HepG2 (cell line): ENCODE data around the gene SQOR. TPM values are rescaled to one million over a fixed set of nuclear protein-coding genes. Genes with fewer than 3 reads are reported as not detected.
A peak's percentile ranks its signal among the peaks of the same experiment; 100 is the strongest.

Experiments
- ARNT ChIP-seq: fragments of 450-650 bp; IDR thresholded peaks from 2 replicates; pipeline ENCODE4 v1.6.1; 2017
- CREB1 ChIP-seq, 2 experiments: fragments of 450-650 bp in 1 of 2; IDR thresholded peaks; 2 replicates each; pipeline ENCODE4 v1.6.1; 2016 to 2017; ENCODE audit warnings: control low read depth in 1 of 2, mild to moderate bottlenecking in 1 of 2, missing compliant biosample characterization in 1 of 2, missing genetic modification characterization in 1 of 2
- DPF2 ChIP-seq: sonication (generic); formaldehyde crosslinking; IDR thresholded peaks from 2 replicates; pipeline ENCODE4 v1.4.0; 2020; ENCODE audit warnings: mild to moderate bottlenecking, low read depth, missing genetic modification reagents, borderline replicate concordance
- FOXO1 ChIP-seq: sonication (generic); formaldehyde crosslinking; IDR thresholded peaks from 2 replicates; pipeline ENCODE4 v1.4.0; 2020; ENCODE audit warnings: missing genetic modification reagents
- FOXP4 ChIP-seq: sonication (generic); formaldehyde crosslinking; IDR thresholded peaks from 2 replicates; pipeline ENCODE4 v1.4.0; 2020; ENCODE audit warnings: missing genetic modification reagents
- JUND ChIP-seq: sonication (generic); formaldehyde crosslinking; IDR thresholded peaks from 2 replicates; pipeline ENCODE4 v1.8.0; 2022; ENCODE audit warnings: mild to moderate bottlenecking, missing genetic modification reagents
- KDM1A ChIP-seq: IDR thresholded peaks from 2 replicates; pipeline ENCODE4 v1.6.1; 2016; ENCODE audit warnings: missing compliant biosample characterization
- MAX ChIP-seq: IDR thresholded peaks from 2 replicates; pipeline ENCODE4 v1.6.1; 2012; ENCODE audit warnings: inconsistent platforms
- MXD1 ChIP-seq: sonication (generic); formaldehyde crosslinking; IDR thresholded peaks from 2 replicates; pipeline ENCODE4 v1.4.0; 2020; ENCODE audit warnings: mild to moderate bottlenecking, missing genetic modification reagents
- NR0B2 ChIP-seq: sonication (generic); formaldehyde crosslinking; IDR thresholded peaks from 2 replicates; pipeline ENCODE4 v1.4.0; 2020; ENCODE audit warnings: mild to moderate bottlenecking, missing genetic modification reagents
- REXO4 ChIP-seq: sonication (generic); formaldehyde crosslinking; IDR thresholded peaks from 2 replicates; pipeline ENCODE4 v1.8.0; 2022; ENCODE audit warnings: missing genetic modification reagents, mild to moderate bottlenecking, borderline replicate concordance
- SNAPC5 ChIP-seq: sonication (generic); formaldehyde crosslinking; IDR thresholded peaks from 2 replicates; pipeline ENCODE4 v1.8.1; 2023; ENCODE audit warnings: mild to moderate bottlenecking, missing genetic modification reagents, borderline replicate concordance
- TFE3 ChIP-seq: IDR thresholded peaks from 2 replicates; pipeline ENCODE4 v1.6.1; 2016
- TMF1 ChIP-seq: sonication (generic); formaldehyde crosslinking; IDR thresholded peaks from 2 replicates; pipeline ENCODE4 v1.8.1; 2022; ENCODE audit warnings: low read depth, missing genetic modification reagents
- USF2 ChIP-seq, 2 experiments: sonication (generic) in 1 of 2; formaldehyde crosslinking in 1 of 2; IDR thresholded peaks; 2 replicates each; pipeline versions ENCODE4 v1.5.1 to v1.6.1; 2011 to 2020; ENCODE audit warnings: borderline replicate concordance in 1 of 2, low read depth in 1 of 2, low read length in 1 of 2, mild to moderate bottlenecking in 1 of 2, missing genetic modification reagents in 1 of 2, moderate library complexity in 1 of 2
- YY1 ChIP-seq: IDR thresholded peaks from 2 replicates; pipeline ENCODE4 v1.6.1; 2011; ENCODE audit warnings: low read length, low read depth, moderate library complexity, mild to moderate bottlenecking; ENCODE audit not compliant: insufficient read depth, insufficient replicate concordance
- ZBTB14 ChIP-seq: sonication (generic); formaldehyde crosslinking; IDR thresholded peaks from 2 replicates; pipeline ENCODE4 v1.4.0; 2020; ENCODE audit warnings: missing genetic modification reagents
- ZNF24 ChIP-seq: fragments of 450-650 bp; IDR thresholded peaks from 2 replicates; pipeline ENCODE4 v1.6.1; 2017; ENCODE audit warnings: antibody characterized with exemption, mild to moderate bottlenecking
- ZNF326 ChIP-seq: sonication (generic); formaldehyde crosslinking; IDR thresholded peaks from 2 replicates; pipeline ENCODE4 v1.4.0; 2020; ENCODE audit warnings: missing genetic modification reagents, borderline replicate concordance
- ZNF841 ChIP-seq: sonication (generic); formaldehyde crosslinking; IDR thresholded peaks from 2 replicates; pipeline ENCODE4 v1.8.1; 2023; ENCODE audit warnings: missing genetic modification reagents, borderline replicate concordance
- polyA plus RNA-seq, 8 experiments: library from polyadenylated mRNA; depleted of rRNA in 3 of 8; stranded (reverse) in 7 of 8; unstranded in 1 of 8; fragments of >200 nt; fragmentation: Illumina TruSeq in 4 of 8; extraction: Trizol in 4 of 8; gene quantifications; 2 replicates each; pipeline versions ENCODE4 v1.2.1 to v1.2.3, GENCODE V29; 2011 to 2016; ENCODE audit warnings: low read depth in 4 of 8, missing spikeins in 1 of 8, mixed read lengths in 1 of 8; ENCODE audit not compliant: insufficient read depth in 1 of 8
- total RNA-seq, 5 experiments: library from RNA; depleted of rRNA; stranded (reverse); fragments of >200 nt; fragmentation: Illumina TruSeq; extraction: Trizol; gene quantifications; 2 replicates each; pipeline ENCODE4 v1.2.3, GENCODE V29; 2016; ENCODE audit warnings: low read depth in 1 of 5

SQOR gene
- total and polyA plus RNA-seq, 2 of the 13 experiments (the other 11 are each of a cell fraction or from before 2014, with no cell fraction given) = 19.3 to 19.4 TPM

GRCh38 chr15:45634432-45635190, at the start of gene SQOR (continued):
- TF ChIP-seq MXD1 (peak; percentile 89), USF2 (IDR thresholded peaks at IDR 0.05; ENCODE audit: low read depth, low read length) (no peak), USF2 (CRISPR knock-in tag; IDR thresholded peaks at IDR 0.05; ENCODE audit: borderline replicate concordance) (no peak), CREB1 (IDR thresholded peaks at IDR 0.05) (no peak), CREB1 (CRISPR knock-in tag; IDR thresholded peaks at IDR 0.05) (no peak), ARNT (no peak), MAX (peak; percentile 68; the same call in 1 of the 2 replicates), FOXO1 (CRISPR knock-in tag) (no peak), KDM1A (CRISPR knock-in tag) (no peak), ZBTB14 (CRISPR knock-in tag) (no peak), FOXP4 (no peak; the same call in 1 of the 2 replicates), ZNF841 (no peak), JUND (CRISPR knock-in tag) (no peak), ZNF24 (no peak), SNAPC5 (CRISPR knock-in tag) (no peak), REXO4 (CRISPR knock-in tag) (no peak), YY1 (peak; percentile 66), TMF1 (0 out of 2 replicates have a peak, but pooled peaks have one; percentile 44), DPF2 (CRISPR knock-in tag) (no peak), ZNF326 (no peak), TFE3 (CRISPR knock-in tag) (0 out of 2 replicates have a peak, but pooled peaks have one; percentile 44), NR0B2 (CRISPR knock-in tag) (0 out of 2 replicates have a peak, but pooled peaks have one; percentile 28)
